Peyer's patch (tissue), 4 donors: ENCODE results near the gene DHX32. TPM values are rescaled to one million over a fixed set of nuclear protein-coding genes. Genes with fewer than 3 reads are reported as not detected.

ENCODE experiments used
- DNase-seq, 3 donors: peaks; one replicate each; pipeline ENCODE4 v3.0.0-alpha.2; 2017 to 2019
- H3K27ac ChIP-seq, 4 donors: fragments of 200-600 bp; sonication (generic); one replicate each; pipeline ENCODE4 v1.5.1; 2016 to 2019
- H3K27me3 ChIP-seq, 2 donors: fragments of 200-600 bp; sonication (generic); one replicate each; pipeline ENCODE4 v1.5.1; 2019
- H3K36me3 ChIP-seq, 3 donors: fragments of 200-600 bp; sonication (generic); one replicate each; pipeline ENCODE4 v1.5.1; 2016 to 2019
- H3K4me1 ChIP-seq, 4 donors: fragments of 200-600 bp; sonication (generic); one replicate each; pipeline ENCODE4 v1.5.1; 2016 to 2019
- H3K4me3 ChIP-seq, 4 donors: fragments of 200-600 bp; sonication (generic); 1 replicate in 3 of 4; 2 replicates in 1 of 4; pipeline ENCODE4 v1.5.1; 2016 to 2019; ENCODE audit warnings: mild to moderate bottlenecking in 1 of 4
- H3K9me3 ChIP-seq, 4 donors: fragments of 200-600 bp; sonication (generic); one replicate each; pipeline ENCODE4 v1.5.1; 2016 to 2019; ENCODE audit warnings: mild to moderate bottlenecking in 1 of 4
- CTCF ChIP-seq, 6 experiments: fragments of 450-650 bp in 4 of 6; fragments of 200-600 bp in 2 of 6; sonication (generic) in 1 of 6; IDR thresholded peaks; one replicate each; pipeline ENCODE4 v1.5.1; 2017 to 2019; ENCODE audit warnings: antibody characterized with exemption in 6 of 6, mild to moderate bottlenecking in 3 of 6, moderate library complexity in 1 of 6
- POLR2A ChIP-seq, 2 donors: fragments of 450-650 bp; IDR thresholded peaks; one replicate each; pipeline ENCODE4 v1.5.1; 2017; ENCODE audit warnings: antibody characterized with exemption in 2 of 2, mild to moderate bottlenecking in 2 of 2, moderate library complexity in 2 of 2
- total RNA-seq, 4 donors: library from RNA; depleted of rRNA; stranded (reverse); fragments of >200 nt; gene quantifications; one replicate each; pipeline ENCODE4 v1.1.0, GENCODE V29; 2016

DHX32 gene
- total RNA-seq, 4 donors from 2014 or later, result 23.9 to 36.3 (median 28.0) TPM

DNA sequence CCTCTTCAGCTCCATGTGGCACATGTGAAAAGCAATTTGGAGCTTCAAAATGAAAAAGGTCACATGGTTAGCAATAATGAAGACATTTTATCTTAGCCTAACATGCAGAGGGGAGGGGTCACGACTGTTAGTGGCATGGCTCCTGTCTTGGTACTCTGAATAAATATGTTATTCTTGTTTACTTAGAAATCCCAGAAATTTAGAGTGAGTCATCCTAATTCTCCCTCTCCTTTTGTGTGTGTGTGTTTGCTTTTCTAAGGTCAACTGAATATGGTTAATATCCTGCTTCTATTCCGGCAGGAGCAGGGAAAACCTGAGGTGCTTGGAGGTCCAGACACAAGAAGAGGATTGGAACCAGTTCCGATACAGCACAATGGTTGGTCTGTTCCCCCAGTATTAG, 40.1 kb downstream of the DHX32 start:
- no peak for DNase-seq
- no peaks in the 10 kb centered on the region for H3K4me1 ChIP-seq
- H3K4me3 ChIP-seq, result no peak overlapping the region
- no peaks in the 10 kb centered on the region for H3K27me3 ChIP-seq
- H3K36me3 ChIP-seq, result peaks cover 0 to 70% (median 0%) of the 10 kb centered on the region in 3 donors
- H3K9me3 ChIP-seq, result no peaks in the 10 kb centered on the region
- TF ChIP-seq POLR2A (IDR thresholded peaks at IDR 0.05) (no peak), CTCF (IDR thresholded peaks at IDR 0.05) (no peak)
- H3K27ac ChIP-seq, result no peak overlapping the region

- Histone ChIP-seq H3K9me3 (no peaks in the 10 kb centered on the region), H3K4me3 (no peak overlapping the region), H3K36me3 (peaks cover 0 to 74% (median 0%) of the 10 kb centered on the region in 3 donors), H3K4me1 (no peaks in the 10 kb centered on the region), H3K27me3 (no peaks in the 10 kb centered on the region), H3K27ac (no peak overlapping the region)
- no peak for DNase-seq
- no peak for TF ChIP-seq POLR2A (IDR thresholded peaks at IDR 0.05)
- TF ChIP-seq CTCF (IDR thresholded peaks at IDR 0.05), result no peak
Observed at GRCh38 chr10:125840406-125840805, 40.7 kb downstream of the DHX32 start.

DNA sequence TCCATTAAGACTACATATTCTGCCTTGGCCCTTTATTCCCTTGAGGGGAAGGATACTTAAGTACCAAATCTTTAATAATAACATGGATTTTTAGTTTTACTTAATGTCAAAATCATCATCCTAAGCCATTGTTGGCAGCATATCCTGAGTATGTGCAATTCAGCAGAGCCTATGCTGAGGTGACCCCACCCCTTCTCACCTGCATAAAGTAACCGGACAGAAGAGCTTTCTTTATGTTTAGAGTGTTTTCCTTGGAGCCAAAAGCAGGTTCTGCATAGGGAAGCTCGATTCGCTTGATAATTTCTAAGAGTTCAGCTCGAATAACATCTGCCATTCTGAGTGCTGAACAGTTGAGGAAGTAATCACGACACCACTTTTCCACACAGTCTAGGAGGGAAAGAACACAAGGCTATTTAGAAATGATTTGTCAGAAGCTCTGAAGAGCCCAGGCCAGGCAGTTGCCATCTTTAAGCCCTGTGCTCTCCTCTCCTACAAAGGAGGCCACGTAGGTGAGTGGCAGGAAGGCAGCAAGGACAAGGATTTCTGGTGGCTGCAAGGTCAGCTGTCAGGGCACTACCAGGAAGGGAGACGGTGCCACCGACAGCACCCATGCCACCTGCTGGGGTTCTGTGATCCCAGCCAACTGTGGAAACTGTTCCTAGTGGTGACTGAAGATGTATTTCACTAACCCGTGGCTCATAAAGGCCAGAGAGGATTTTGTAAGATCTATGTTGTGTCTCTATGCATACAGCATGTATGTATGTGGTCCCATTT, 42.1 kb downstream of the DHX32 start:
- H3K36me3 ChIP-seq, result peaks cover 0 to 88% (median 0%) of the 10 kb centered on the region in 3 donors
- no peaks in the 10 kb centered on the region for H3K9me3 ChIP-seq
- no peak for DNase-seq
- H3K27me3 ChIP-seq, result no peaks in the 10 kb centered on the region
- no peak overlapping the region for H3K4me3 ChIP-seq
- TF ChIP-seq CTCF (IDR thresholded peaks at IDR 0.05), result no peak
- TF ChIP-seq POLR2A (IDR thresholded peaks at IDR 0.05), result no peak
- no peak overlapping the region for H3K27ac ChIP-seq
- no peaks in the 10 kb centered on the region for H3K4me1 ChIP-seq

- Histone ChIP-seq H3K9me3 (no peaks in the 10 kb centered on the region), H3K27me3 (no peaks in the 10 kb centered on the region), H3K4me3 (no peak overlapping the region), H3K36me3 (peaks cover 0 to 97% (median 0%) of the 10 kb centered on the region in 3 donors), H3K4me1 (no peaks in the 10 kb centered on the region), H3K27ac (no peak overlapping the region)
- no peak for DNase-seq
- TF ChIP-seq POLR2A (IDR thresholded peaks at IDR 0.05) (no peak), CTCF (IDR thresholded peaks at IDR 0.05) (no peak)
Observed at GRCh38 chr10:125836746-125837145, 44.3 kb downstream of the DHX32 start.

DNA sequence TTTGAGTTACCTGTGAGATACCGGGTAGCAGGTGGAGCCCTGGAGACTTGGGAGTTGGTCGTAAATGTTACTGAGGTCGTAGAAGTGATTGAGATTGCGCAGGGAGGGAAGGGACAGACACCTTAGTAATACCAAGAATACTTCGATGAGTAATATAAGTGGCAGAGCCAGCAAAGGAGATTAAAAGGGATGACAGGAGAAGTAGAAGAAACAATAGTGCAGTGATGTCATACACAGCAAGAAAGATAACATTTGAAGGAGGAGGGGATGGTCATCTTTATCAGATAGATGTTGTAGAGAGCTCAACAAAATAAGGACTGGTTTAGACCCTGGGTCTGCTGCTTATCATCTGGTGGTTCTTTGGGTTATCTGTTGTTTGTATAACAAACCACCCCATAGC, 52.8 kb downstream of the DHX32 start:
- TF ChIP-seq POLR2A (IDR thresholded peaks at IDR 0.05), result no peak
- TF ChIP-seq CTCF (IDR thresholded peaks at IDR 0.05), result no peak
- H3K27ac ChIP-seq, result no peak overlapping the region
- no peaks in the 10 kb centered on the region for H3K27me3 ChIP-seq
- DNase-seq, result no peak
- H3K9me3 ChIP-seq, result no peaks in the 10 kb centered on the region
- H3K36me3 ChIP-seq, result peaks cover 0 to 67% (median 0%) of the 10 kb centered on the region in 3 donors
- H3K4me1 ChIP-seq, result peaks cover 0 to 13% (median 6%) of the 10 kb centered on the region in 4 donors
- H3K4me3 ChIP-seq, result no peak overlapping the region
